Hippocampal formation (tissue), 2 donors: Measurements from ENCODE around the gene ERC1.

ENCODE experiments used
- DNase-seq, 2 donors: peaks; one replicate each; lab custom pipeline; 2025; lab: John Stamatoyannopoulos, UW

Gene ERC1

DNA sequence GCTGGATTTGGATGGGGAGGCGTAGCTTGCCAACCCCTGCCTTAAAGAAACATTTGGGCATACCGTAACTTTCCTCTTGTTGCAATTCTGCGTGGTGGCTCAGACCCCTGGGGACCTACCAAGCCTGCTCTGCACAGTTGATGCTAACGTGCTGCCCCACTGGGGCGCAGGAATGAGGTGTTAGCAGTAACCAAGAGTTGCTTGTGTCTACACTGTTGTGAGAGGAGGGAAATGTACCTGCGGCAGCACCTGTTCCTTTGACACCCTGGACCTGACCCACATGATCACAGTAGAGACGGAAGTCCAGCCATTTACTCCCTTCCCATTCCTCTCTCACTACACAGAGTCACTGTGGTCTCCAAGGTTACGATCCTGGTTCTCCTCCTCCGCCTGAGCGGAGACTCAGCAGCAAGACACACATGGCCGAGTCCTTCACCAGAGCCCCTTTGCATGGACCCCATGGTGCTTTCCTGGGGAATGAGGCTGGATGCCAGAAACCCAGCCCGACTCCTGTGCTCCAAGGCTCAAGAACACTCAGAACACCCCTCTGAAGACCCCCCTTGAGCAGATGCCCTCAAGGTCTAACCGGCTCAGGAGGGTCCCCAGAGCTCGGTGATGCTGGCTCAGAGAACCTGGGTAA lies 518.5 kb downstream of the ERC1 start:
- no peak for DNase-seq

DNA sequence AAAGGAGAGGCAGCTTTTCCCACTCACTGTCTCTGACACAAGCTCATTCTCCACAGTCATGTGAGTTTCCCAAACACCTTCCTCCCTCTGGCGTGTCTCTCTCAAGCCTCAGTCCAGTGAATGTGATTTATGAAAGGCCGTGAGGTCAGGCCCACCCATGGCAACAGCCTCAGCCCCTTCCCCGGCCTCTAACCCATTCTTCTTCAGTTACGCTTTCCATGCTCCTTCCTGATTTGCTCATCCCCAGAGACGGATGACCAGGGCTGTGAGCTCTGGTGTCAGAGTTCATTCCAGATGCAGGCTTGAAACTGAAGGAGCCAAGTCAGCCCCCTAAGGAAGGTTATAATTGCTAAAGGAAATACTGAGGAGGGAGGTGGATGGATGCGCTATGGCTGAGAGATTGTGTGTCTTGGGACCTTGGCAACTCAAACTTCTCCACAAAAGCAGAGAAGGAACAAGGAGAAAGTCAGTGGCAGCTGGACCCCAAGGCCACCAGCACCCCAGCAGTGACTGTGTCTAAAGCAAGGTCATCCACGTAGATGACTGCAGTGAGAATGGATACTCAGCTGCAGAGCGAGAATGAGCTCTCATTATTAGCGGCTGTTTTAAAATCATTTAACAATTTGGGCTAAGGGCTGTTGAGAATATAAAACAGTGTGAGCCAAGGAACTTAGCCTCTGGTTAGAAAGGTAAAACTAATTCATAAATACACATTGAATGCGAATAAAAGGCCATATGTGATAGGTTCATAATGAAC lies 519.2 kb downstream of the ERC1 start:
- DNase-seq = no peak

DNA sequence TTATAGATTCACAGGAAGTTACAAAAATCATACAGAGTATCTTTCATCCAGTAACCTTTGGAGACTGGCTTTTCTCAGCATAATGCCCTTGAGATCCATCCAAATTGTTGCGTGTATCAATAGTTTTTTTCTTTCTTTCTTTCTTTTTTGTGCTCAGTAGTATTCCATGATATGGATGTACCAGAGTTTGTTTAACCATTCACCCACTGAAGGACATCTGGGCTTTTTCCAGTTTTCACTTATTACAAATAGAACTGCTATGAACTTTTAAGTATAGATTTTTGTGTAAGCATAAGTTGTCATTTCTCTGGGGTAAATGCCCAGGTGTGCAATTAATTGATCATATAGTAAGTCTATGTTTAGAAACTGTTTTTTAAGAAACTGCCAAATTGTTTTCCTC lies 524.0 kb downstream of the ERC1 start:
- DNase-seq = no peak

DNA sequence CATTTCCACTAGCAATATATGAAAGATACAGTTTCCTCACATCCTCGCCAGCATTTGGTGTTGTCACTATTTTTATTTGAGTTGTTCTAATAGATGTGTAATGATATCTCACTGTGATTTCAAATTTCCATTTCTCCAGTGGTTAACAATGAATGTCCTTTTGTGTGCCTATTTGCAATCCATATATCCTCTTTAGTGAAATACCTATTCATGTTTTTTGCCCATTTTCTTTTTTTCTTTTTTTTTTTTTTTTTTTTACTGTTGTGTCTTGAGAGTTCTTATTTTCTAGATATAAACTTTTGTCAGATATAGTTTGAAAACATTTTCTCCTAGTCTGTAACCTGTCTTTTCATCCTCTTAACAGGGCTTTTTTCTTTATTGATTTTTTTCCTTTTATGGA lies 524.4 kb downstream of the ERC1 start:
- DNase-seq = no peak

DNA sequence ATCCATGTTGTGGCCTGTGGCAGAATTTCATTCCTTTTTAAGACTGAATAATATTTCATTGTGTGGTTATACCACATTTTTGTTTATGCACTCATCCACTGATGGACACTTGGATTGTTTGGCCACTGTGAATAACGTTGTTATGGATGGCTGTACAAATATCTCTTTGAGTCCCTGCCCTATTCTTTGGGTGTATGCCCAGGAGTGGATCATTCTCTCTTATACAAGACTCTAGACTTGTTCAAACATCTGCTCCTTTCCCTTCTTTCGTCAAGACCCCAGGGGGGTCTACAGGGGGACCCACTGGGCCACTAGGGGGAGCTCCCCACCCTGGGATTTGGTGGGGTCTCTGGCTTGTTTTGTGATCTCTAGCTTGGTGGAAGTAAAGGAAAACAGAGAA lies 526.0 kb downstream of the ERC1 start:
- DNase-seq = no peak

DNA sequence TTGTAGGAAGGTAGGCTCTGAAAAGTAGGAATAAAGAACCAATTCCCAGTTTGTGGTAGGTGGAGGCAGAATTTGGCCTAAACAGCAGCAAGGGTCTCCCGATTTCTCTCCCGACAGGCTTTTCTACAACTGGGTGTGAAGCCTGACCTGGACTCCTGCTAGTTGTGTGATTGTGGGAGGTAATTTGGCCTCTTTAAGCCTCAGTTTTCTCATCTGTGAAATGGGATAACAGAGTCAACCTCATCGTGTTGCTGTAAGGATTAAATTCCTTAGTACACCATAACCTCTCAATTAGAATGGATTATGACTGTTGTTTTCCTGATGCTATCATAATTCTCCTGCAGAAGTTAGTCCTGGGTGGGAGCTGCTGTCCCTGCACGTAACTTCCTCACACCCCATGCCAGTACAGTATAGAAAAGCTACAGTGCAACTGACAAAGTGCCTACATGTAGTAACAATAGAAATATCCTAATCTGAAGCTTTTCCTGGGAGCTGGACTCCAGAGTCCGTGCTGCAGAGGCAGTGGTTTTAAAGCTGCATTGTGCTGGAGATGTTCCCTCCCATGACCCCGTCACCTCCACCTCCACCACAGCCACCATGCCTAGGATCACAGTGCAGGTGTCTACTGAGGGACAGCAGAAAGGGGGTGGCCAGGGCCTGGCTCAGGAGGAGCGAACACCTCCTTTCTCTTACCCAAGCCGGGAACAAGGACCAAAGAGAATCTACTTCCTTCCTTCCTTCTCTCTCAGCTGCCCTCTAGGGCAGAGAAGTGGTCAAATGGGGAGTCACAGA lies 526.9 kb downstream of the ERC1 start:
- no peak for DNase-seq

DNA sequence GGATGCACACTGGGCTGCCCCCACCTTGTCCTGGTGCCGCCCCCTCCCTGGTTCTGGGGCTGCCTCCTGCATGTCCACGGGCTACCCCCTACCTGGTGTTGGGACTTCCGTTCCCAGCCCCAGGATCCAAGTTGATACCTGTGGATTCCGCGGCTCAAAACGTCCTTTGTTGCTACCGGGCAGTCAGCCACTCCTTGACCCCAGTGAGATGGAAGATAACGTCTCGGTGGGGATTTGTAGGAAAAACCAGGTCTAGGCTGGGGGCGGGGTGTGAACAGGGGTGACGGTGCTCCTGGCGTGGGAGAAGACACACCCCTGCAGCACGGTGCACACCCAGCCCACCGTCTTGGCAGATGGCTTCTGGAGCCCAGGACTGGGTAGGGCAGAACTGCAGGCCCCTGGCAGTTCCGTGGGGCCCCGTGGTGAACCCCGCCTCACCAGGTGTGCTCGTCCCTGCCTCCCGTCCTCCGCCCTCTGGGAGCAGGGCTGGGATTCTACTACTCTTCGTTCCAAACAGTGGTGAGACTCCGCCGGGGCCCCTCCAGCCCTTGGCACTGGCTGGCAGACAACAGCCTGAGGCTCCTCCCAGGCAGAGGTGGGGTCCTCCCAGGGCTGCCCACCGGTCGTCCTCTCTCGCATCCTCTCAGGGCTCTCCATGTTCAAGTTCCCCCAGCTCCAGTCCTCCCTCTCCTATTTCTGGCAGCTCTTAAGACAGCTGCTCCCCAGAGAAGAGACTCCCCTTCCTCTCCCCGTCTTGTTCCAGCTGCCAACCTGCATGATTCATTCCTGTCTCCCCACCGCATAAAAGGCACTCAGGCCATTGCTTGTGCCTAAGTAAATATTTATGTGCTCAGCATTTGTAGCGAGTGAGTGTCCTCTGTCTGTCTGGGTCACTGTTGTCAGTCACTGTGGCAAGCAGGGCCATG lies 527.8 kb downstream of the ERC1 start:
- no peak for DNase-seq

DNA sequence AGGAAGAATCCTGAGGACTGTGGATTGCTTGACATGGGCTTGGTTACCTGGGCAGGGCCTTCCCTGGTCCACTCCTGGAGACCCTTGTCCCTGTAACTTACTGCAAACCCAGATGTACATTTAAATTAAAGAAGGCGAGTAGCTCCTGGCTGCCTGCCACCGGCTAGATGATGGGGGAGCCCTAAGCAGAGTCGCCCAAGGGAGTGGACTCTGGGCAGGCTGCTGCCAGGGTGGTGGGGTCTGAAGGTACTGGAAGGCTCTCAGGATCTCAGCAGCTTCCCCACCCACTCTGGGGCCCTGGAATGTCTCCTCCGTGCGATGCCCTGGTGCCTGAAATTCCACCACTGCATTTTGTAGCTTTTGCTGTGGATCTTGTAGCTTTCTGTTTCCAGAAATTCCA lies 528.6 kb downstream of the ERC1 start:
- no peak for DNase-seq

DNA sequence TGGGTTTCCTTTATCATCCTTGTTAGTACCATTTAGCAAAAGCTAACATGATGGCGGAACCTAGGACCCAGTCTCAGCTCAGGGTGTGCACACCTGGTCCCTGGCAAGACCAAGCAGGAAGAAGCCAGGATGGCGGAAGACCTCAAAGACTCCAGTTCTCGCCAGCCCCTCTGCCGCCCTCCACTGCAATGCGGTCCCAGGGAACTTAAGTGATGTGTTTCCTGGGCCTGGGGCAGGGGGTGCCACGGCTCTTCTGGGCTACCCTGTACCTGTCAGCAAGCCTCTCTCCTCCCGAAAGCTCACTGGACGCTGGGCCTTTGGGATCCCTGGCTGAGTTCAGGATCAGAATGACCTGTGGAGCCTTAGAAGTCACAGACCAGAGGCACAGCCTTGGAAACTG lies 532.0 kb downstream of the ERC1 start:
- no peak for DNase-seq

DNA sequence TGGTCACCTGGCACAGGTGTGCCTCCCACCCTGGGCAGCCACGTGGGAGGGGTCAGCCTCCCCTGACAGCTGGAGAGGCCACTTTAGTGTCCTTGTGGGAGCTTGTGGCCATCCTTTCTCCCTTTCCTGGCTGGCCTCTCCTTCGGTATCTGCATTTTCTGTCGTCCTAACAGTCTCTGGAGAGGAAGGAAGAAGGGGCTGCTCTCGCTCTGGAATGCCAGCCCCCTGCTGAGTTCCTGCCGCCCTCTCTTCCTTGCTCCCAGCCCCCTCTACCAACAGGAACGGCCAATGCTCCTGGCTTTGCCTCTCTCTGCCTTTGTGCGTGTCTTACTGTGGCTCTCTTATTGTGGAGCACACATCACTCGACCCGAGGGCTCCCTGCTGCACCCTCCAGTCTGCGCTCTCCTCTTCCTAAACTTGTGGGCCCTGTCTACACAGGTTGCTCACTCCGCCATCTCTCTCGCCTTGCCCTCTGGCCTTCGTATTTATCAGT lies 532.6 kb downstream of the ERC1 start:
- no peak for DNase-seq

DNA sequence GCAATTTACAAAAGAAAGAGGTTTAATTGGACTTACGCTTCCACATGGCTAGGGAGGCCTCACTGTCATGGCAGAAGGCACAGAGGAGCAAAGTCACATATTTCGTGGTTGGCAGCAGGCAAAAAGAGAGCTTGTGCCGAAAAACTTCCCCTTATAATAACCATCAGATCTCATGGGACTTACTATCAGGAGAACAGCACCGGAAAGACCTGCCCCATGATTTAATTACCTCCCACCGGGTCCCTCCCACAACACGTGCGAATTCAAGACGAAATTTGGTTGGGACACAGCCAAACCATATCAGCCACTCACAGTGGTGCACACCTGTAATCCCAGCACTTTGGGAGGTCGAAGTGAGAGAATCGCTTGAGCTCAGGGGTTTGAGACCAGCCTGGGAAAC lies 534.8 kb downstream of the ERC1 start:
- DNase-seq = no peak

DNA sequence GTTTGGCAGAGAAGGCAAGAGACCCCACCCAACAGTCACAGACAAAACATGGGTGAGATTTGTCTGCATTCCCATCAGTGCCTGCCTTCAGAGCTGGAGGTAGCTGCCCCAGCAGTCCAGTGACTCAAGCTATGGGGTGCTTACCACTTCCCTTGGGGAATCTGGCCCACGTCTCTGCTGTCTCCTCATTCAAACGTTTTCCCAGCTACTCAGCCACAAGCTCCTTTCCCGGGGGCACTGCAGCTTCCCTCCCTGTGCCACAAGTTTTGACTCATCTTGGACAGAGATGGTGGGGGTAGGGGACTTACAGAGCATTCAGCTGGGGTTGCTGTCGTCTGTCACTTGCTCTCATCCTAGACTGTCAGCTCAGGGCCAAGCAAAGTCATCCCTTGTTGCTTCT lies 536.8 kb downstream of the ERC1 start:
- DNase-seq = no peak

DNA sequence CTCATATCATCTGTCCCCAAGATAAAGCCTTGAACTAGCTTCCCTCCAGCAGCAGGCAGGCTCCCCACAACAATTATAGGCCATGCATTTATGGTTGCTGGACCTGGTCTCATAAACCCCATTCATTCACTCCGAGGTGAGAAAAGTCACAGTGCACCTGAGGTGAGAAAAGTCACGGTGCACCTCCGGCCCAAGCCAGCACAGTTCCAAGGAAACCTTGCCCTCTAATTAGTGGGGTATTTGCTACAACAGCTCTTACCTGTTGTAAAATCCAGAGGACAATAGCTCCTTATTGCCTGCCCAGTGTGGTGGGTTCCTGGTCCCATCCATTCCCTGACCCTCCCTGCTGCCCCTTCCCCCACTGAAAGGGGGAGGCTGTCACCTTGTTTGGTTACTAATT lies 537.8 kb downstream of the ERC1 start:
- no peak for DNase-seq

DNA sequence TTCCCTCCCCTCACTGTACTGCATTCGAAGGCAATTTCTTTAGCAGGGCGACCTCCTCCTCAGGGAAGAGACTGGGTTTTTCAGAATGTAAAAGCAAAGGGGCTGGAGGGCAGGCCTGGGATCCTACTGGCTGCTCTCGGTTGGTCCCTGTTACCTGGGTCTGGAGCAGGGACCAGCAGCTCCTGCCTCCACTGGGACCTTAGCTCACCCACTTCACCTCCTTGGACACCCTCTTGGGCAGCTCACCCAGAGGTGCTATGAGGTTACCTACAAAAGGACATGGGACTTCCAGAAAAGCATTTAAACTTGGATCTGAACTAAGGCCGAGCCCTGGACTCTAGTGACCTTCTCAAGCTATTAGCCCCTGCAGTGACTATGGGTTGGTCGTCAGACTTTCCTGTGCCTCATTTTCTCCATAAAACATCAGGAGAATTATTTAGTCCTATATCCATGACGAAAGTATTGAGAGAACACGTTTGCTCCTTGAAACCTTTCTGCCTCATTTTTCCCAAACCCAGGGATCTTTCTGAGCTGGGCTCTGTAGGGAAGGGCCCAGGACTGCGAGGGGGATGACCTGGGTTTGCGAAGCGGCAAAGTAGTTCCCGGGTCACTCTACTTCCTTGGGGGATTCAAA lies 538.3 kb downstream of the ERC1 start:
- DNase-seq = no peak

DNA sequence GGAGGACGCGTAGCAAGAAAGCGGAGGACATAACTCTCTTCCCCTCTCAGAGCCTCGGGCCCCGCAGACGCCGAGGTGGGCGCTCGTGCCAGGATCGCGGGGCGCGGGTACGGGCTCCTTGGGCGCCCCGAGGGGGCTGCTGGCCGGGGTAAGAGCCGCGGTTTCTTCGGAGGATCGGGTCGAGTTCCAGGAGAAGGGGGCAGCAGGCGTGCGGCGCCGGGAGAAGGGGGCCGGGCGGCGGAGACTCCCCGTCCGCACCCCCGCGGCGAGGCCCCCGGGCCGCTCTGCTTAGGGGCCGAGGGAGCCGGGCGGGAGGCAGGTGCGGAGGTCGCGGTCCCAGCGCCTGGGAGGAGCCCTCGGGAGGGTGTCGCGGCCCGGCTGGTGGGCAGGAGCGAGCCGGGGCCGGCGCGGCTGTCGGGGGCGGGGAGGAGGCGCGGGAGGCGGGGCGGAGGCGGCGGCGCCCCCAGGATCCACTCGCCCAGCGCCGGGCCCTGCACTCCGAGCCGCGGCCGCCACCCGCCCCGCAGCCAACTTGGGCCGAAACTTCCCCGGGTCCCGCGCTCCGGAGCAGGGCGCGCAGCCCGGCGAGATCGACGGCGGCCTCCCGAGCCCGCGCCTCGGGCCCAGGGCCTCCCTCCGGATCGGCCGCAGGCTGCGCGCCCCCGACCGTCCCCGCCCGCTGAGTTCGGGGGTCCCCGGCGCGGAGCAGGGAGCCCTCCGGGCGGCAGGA lies 539.0 kb downstream of the ERC1 start:
- no peak for DNase-seq

DNA sequence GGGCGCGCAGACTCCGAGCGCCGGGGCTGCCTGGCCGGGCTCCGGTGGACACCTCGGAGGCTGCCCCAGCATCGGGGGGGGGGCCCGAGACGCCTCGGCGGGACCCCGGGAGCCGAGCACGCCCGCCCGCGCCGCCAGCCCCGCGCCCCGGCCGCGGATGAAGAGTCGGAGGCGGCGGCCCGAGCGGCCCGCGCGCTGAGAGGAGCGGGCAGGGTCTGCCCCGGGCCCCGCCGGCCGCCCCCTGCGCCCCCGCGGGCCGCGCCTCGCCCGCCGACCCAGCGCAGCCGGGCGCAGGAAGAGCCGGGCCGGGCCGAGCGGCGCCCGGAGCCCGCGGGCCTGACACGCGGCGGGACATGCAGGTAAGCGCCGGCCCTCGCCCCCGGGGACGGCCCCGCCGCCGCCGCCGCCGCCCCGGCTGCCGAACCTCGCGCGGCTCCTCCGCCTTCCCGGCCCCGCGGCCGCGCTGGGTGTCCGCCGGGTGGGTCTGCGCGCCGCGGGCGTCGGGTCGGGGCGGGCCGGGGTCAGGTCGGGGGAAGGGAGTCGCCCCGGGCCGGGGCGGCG lies 539.6 kb downstream of the ERC1 start:
- no peak for DNase-seq

DNA sequence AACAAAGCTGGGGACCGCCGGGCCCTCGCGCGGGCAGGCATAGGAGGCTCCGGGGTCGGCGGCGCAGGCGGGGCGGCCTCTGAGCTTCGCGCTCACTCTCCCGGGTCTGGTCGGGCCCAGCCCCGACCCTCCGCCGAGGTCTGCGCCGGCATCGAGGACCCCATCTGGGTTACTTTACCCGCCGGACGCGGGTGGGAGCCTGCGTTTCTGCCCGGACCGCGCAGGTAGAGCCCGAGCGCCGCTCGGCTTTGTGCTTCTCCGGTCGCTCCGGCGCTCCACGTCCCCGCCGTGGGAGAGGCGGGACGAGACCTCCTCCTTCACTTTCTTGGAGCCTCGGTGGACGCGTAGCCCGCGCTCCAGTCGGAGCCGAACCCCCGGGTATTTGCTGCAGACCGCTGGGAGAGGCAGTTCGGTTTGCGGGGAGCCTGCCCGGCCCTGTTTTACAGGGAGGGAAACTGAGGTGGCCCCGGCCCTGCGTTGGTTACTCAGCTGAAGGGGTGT lies 540.2 kb downstream of the ERC1 start:
- DNase-seq = no peak

DNA sequence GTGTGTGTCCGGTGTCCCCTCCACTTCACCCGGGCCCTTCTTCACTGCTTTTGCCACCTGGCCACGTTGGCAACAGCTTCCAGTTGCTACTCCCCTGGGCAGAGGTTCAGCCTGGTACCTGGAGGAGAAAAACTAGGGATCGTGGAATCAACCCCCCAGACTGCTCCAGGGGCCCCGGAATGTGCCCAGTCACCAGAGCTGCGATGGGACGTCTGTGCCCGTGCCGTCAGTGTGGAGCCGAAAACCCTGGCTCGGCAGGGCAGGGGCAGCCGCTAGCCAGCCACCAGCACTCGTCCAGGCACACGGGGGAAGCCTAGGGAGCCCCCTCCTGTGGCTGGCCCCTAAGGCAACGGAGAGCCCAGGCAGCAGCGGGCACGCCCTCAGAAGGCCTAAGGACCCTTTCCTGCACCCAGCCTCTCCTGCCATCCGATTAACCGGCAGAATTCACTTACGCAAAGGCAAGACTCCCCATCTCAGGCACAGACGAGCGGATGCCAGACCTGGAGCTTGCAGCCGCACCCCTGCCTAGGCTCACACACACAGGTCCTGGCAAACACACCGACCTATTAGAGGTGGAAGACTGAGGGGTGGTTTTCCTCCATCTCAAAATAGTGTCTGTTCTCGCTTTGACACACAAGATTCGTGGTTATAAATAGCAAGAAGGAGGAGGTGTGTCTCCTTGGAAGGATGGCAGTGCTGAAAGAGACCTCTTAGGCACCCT lies 540.8 kb downstream of the ERC1 start:
- no peak for DNase-seq

DNA sequence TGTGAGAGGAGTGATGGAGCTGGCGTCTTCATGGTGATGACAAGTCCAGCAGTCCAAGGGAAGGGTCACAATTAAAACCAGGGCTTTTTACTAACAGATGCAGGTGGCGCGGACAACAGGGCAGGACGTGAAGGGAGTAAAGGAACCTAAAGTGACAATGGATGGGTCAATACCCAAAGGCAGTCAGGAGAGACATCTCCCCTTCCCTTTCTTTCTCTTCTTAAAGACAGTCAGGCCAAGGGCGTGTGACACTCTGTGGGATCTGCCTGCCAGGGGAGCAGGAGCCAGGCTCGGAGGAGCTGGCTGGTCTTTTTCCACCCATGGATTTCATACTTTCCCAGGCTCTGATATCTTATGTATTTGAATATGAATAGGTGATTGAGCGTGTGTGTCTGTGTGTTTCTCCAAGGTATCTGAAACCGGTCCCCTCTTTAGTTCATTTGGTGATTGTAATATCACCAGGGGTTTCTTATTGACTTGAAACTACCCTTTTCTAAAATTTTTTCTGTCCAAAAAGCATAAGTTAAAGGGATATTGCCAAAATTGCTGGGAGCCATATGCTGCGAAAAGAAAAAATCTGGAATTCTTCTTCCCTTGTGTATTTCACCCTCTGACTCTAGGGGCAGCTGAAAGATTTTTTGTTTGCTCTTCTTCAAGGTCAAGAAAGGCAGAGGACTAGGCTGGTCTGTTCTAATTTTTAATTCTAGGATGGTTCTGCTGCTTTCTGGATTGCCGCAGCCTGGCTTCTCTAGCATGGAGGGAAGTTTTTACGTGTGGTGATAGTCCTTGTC lies 541.5 kb downstream of the ERC1 start:
- DNase-seq = no peak
